HG02884 (cell line): ENCODE results near the gene EPB41.
"Not testable (repeated sequence)": the region's sequence is repeated elsewhere in the genome, so short reads cannot be mapped to it uniquely, and the experiment has no call there.

Source experiments
- ATAC-seq: cut with Tn5 transposase; IDR thresholded peaks from one replicate; pipeline ENCODE4 v1.9.1; 2021; ENCODE audit warnings: mild to moderate bottlenecking, moderate library complexity; ENCODE audit not compliant: unreplicated experiment

Gene EPB41

GRCh38 chr1:29043274-29043965, 129.1 kb downstream of the EPB41 start:
- no peak for ATAC-seq

- ATAC-seq, result no peak
These were observed 129.6 kb downstream of the EPB41 start for GRCh38 chr1:29044010-29044409.

GRCh38 chr1:29045663-29046062, 131.3 kb downstream of the EPB41 start:
- ATAC-seq, result not testable (repeated sequence)

GRCh38 chr1:29047142-29047541, 132.8 kb downstream of the EPB41 start:
- ATAC-seq, result no peak

- no peak for ATAC-seq
These were observed 135.8 kb downstream of the EPB41 start for GRCh38 chr1:29050166-29050565.

- no peak for ATAC-seq
These were observed 137.7 kb downstream of the EPB41 start for GRCh38 chr1:29052100-29052499.

GRCh38 chr1:29052941-29053340, 138.6 kb downstream of the EPB41 start:
- no peak for ATAC-seq

GRCh38 chr1:29055160-29055559, 140.8 kb downstream of the EPB41 start:
- ATAC-seq, result no peak

- ATAC-seq, result no peak
These were observed 141.9 kb downstream of the EPB41 start for GRCh38 chr1:29056256-29056655.

GRCh38 chr1:29057700-29058099, 143.3 kb downstream of the EPB41 start:
- no peak for ATAC-seq

- ATAC-seq, result no peak
These were observed 148.0 kb downstream of the EPB41 start for GRCh38 chr1:29062157-29062942.

- ATAC-seq, result no peak
These were observed 149.7 kb downstream of the EPB41 start for GRCh38 chr1:29064064-29064463.

- ATAC-seq, result no peak
These were observed 162.8 kb downstream of the EPB41 start for GRCh38 chr1:29077155-29077554.

GRCh38 chr1:29079916-29080629, 165.7 kb downstream of the EPB41 start:
- not testable (repeated sequence) for ATAC-seq

GRCh38 chr1:29081201-29081600, 166.8 kb downstream of the EPB41 start:
- ATAC-seq, result no peak

GRCh38 chr1:29082519-29082918, 168.2 kb downstream of the EPB41 start:
- ATAC-seq, result no peak

- no peak for ATAC-seq
These were observed 169.2 kb downstream of the EPB41 start for GRCh38 chr1:29083317-29084195.

- no peak for ATAC-seq
These were observed 169.8 kb downstream of the EPB41 start for GRCh38 chr1:29084196-29084521.

- ATAC-seq, result no peak
These were observed 176.7 kb downstream of the EPB41 start for GRCh38 chr1:29090937-29091618.

GRCh38 chr1:29092704-29093103, 178.3 kb downstream of the EPB41 start:
- ATAC-seq, result not testable (repeated sequence)
